Liver (tissue), 2 donors: ENCODE results near the gene WWOX.

ENCODE experiments used
- CTCF ChIP-seq: fragments of 150-350 bp; IDR thresholded peaks from 2 replicates; pipeline ENCODE4 v1.5.1; 2017; ENCODE audit warnings: improper control_type of control experiment, low read depth, low read length; ENCODE audit not compliant: missing input control
- REST ChIP-seq: IDR thresholded peaks from 2 replicates; pipeline ENCODE4 v1.6.1; 2016; ENCODE audit warnings: antibody characterized with exemption, mild to moderate bottlenecking
- donor health status: healthy.

- TF ChIP-seq CTCF = no peak
- TF ChIP-seq REST = no peak
Observed at GRCh38 chr16:79182616-79183015, 1083.2 kb downstream of the WWOX start.
